NCI-H1048 (cell line): ENCODE results near the gene PRG2.

Source experiments
- DNase-seq: peaks from one replicate; lab custom pipeline; 2025; lab: John Stamatoyannopoulos, UW

Gene PRG2

GRCh38 chr11:57396744-57397143, 6.3 kb upstream of the PRG2 start:
- DNase-seq, result no peak

- no peak for DNase-seq
Measured at GRCh38 chr11:57395905-57396623, 5.6 kb upstream of the PRG2 start.

GRCh38 chr11:57394203-57394965, 3.9 kb upstream of the PRG2 start:
- DNase-seq, result no peak

DNA sequence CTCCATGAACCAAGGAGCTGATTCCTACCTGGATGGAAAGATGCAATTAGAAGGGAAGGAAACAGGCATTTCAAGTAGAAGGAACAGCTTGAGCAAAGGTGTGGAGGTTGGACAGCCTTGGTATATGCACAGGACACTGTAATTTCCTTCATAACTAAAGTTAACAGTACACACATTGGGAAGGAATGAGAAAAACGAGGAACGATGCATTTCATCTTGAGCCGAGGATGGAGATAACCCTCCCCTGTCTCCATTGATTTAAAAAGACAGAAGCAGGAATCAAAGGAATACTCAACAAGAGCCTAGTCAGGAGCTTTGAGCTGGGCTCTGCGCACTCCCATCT, 2.3 kb upstream of the PRG2 start:
- no peak for DNase-seq

GRCh38 chr11:57392066-57392762, 1.8 kb upstream of the PRG2 start:
- DNase-seq, result no peak

DNA sequence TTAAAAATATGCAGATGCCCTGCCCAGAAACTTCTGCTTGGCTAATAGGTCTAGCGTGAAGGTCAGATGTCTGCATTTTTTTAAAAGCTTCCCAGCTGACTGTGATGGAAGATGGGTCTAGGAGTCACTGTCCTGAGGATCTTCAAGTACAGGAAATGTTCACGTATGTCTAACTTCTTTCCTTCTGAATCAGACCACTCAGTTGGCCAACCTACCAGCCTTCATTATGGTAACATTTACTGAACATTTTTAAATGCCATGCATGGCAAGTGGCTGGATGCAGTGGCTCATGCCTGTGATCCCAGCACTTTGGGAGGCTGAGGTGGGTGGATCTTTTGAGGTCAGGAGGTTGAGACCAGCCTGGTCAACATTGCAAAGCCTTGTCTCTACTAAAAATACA, 1.1 kb upstream of the PRG2 start:
- DNase-seq, result no peak

- DNase-seq, result no peak
Measured at GRCh38 chr11:57391111-57391510, 661 bp upstream of the PRG2 start.

GRCh38 chr11:57387289-57388030, 3.0 kb downstream of the PRG2 start:
- DNase-seq, result no peak

GRCh38 chr11:57386178-57386940, 4.1 kb downstream of the PRG2 start:
- DNase-seq, result no peak

DNA sequence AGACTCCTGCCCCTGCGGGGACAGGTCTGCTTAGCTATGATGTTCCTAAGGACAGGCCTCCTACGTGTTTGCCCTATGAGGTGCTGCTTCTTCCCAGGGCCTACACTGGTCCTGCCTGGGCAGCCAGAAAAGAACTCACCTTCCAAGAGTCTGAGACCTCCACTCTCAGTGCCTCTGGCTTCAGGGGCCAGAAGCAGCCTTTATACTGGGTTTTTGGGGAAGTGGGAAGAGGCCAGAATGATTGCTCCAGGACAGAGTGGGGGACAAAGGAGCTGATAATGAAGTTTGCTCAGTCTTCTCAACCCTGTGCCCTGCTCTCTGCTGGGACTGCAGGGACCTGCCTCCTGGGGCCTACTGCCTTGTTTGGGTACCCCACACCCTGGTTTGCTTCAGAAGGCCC, 9.5 kb downstream of the PRG2 start, which contains the start of gene PRG3:
Gene PRG3, minus strand, starts transcription at position 176 of the 400 bp plus-strand sequence. CDS start 442 bp downstream, outside the sequence.
- no peak for DNase-seq

GRCh38 chr11:57379732-57380131, 10.7 kb downstream of the PRG2 start:
- no peak for DNase-seq

- no peak for DNase-seq
Measured at GRCh38 chr11:57378186-57378585, 12.3 kb downstream of the PRG2 start.

DNA sequence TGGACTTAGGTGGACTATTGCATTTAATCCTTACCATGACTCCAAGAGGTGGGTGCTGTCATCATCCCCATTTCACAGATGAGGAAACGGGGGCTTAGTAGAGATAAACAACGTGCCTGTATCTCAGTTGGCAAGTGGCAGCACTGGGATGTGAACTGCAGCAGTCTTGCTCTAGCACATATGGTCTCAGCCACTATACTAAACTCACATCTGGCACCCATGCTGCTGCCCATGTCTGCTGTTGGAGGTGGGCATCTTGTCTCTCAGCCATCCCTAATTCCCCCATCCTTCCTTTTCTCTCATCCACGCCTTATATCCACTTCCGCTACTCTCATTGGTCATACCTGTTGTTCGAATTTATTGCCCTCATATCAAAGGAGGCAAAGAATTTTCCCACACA, 13.3 kb downstream of the PRG2 start:
- no peak for DNase-seq

DNA sequence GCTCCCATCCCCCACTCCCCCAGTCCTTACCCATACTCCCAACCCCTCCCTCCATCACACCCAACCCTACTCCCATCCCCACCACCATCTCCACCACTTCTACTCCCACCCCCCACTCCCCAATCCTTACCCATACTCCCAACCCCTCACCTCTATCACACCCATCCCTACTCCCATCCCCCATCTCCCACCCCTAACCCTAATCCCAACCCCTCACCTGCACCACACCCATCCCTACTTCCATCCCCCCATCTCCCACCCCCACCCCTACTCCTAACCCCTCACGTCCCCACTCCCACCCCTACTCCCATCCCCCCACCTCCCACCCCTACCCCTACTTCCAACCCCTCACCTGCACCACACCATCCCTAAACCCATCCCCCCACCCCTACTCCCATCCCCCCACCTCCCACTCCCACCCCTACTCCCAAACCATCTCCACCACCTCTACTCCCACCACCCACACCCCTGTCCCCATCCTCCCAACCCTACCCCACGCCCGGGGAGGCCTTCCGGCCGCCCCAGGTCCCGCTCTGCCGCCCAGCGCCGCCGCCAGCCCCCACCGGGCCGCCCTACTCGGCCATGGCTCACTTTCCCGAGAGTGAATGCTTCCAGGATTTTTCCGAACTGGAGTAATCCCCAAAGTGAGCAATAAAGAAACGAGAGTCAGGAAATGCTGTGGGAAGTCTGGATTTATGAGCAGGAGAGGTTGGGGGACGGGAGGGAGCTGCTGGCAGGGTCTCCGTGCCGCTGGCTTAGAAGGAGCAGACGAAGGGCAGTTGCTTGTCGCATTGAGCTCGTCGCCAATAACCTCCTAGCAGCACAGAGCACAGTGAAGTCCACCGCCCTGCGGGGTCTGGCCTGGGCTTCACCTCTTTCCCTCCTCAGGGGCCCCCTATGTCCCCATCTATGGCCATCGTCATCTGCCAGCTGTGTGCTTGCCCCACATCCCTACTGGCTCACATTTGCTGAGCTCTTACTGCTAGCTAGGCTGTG, 14.1 kb downstream of the PRG2 start:
- DNase-seq, result no peak

GRCh38 chr11:57375490-57375889, 15.0 kb downstream of the PRG2 start:
- DNase-seq, result no peak

DNA sequence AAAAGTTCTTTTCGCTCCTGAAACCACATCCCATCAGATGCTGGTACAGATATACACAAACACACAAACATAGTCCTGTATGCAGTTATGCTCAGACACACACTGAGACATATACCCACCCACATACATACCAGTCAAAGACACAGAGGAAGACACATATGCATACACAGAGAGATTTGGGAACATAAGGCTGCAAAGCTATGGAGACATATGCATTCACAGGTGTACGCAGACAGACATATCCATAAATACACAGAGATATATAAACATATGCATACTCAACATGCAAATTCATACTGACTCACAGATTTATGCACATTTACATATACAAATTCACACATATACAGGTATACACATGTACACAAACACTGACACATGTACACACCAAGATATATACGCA, 15.5 kb downstream of the PRG2 start:
- DNase-seq, result no peak

DNA sequence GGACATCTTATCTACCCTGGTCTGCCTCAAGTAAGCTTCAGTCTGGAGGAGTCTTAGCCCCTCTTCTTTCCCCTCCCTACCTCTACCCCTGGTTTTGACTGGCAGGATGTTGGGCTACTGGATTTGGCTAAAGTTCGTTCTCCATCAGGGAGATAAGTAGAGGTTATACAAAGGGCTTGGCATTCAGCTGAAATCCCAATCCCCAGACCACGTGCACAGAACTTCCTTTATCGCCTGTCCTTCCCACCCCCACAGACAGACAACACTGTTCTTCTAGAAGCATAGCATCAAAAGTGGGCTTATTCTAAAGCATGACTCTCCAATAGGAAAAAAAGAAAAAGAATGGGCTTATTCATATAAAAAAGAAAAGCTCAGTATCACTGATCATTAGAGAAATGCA, 17.3 kb downstream of the PRG2 start:
- no peak for DNase-seq

- DNase-seq, result no peak
Measured at GRCh38 chr11:57370941-57371340, 19.5 kb downstream of the PRG2 start.

DNA sequence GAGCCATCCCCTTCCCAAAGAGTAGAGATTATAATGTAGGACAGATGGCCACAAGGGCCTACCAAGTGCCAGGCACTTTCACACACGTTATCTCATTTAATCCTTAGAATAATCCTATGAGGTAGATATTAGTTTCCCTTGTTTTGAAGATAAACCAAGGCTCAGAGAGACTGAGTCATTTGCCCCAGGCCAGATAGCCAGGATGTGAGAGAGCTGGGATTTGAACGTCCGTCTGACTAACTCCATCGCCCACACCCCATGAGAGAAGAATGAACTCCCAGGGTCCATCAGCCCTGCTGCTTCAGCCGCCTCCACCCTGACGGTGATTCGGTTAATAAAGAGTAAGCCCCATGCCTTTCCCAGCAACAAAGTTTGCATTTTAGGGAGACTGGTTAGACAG, 20.2 kb downstream of the PRG2 start:
- DNase-seq, result no peak

GRCh38 chr11:57368845-57369232, 21.6 kb downstream of the PRG2 start:
- DNase-seq, result no peak
